Naive thymus-derived CD4-positive, alpha-beta T cell (primary cell): ENCODE measurements around the gene IKZF5. TPM values are rescaled to one million over a fixed set of nuclear protein-coding genes. Genes with fewer than 3 reads are reported as not detected.

ENCODE experiments used
- polyA plus RNA-seq, 2 donors: library from polyadenylated mRNA; unstranded; fragments of 300-500 nt; fragmentation: Illumina TruSeq; gene quantifications; one replicate each; pipeline ENCODE4 v1.2.3, GENCODE V29; 2021
- total RNA-seq, 6 experiments: library from RNA in 5 of 6; stranded (reverse) in 5 of 6; gene quantifications; 1 replicate in 5 of 6; 2 replicates in 1 of 6; pipeline ENCODE4 v1.2.3 and lab custom pipeline; 2021 to 2026

IKZF5 gene
- total and polyA plus RNA-seq, 7 experiments from 2014 or later: 15.8 to 57.7 (median 33.4) TPM

Other genes with a start within 250 kb of the IKZF5 start
- gene CUZD1, start 162.9 kb downstream of the IKZF5 start, total RNA-seq: 1 to 10 TPM in 3 of 5 experiments, under 1 TPM in 2; 0.34 to 5.2 (median 2.9) TPM
- 1 to 10 TPM; 1.5 to 3.8 TPM for gene CUZD1, start 162.9 kb downstream of the IKZF5 start, polyA plus RNA-seq
- gene FAM24B, start 129.2 kb downstream of the IKZF5 start, total RNA-seq: 10 to 100 TPM in 4 of 5 experiments, 1 to 10 TPM in 1; 9.9 to 13.5 (median 11.4) TPM
- 1 to 10 TPM; 5.0 to 9.6 TPM for gene FAM24B, start 129.2 kb downstream of the IKZF5 start, polyA plus RNA-seq
- not detected for gene FAM24A, start 98.2 kb downstream of the IKZF5 start, total RNA-seq
- not detected for gene FAM24A, start 98.2 kb downstream of the IKZF5 start, polyA plus RNA-seq
- gene C10orf88, start 54.6 kb downstream of the IKZF5 start, total RNA-seq: 10 to 100 TPM in 3 of 5 experiments, 1 to 10 TPM in 2; 5.2 to 16.8 (median 12.5) TPM
- gene C10orf88, start 54.6 kb downstream of the IKZF5 start, polyA plus RNA-seq: 1 to 10 TPM; 6.9 to 8.5 TPM
- 10 to 100 TPM in 1 of 5 experiments, 1 to 10 TPM in 4; 4.3 to 13.2 (median 5.9) TPM for gene PSTK, start 28.4 kb downstream of the IKZF5 start, total RNA-seq
- 1 to 10 TPM; 8.9 to 9.3 TPM for gene PSTK, start 28.4 kb downstream of the IKZF5 start, polyA plus RNA-seq
- gene ACADSB, start 211 bp upstream of the IKZF5 start, total RNA-seq: 10 to 100 TPM; 23.7 to 47.0 (median 27.3) TPM
- gene ACADSB, start 211 bp upstream of the IKZF5 start, polyA plus RNA-seq: 10 to 100 TPM; 25.0 to 35.3 TPM
- gene HMX3, start 127.2 kb upstream of the IKZF5 start, total RNA-seq: not detected
- gene HMX3, start 127.2 kb upstream of the IKZF5 start, polyA plus RNA-seq: not detected
- not detected for gene HMX2, start 139.3 kb upstream of the IKZF5 start, total RNA-seq
- gene HMX2, start 139.3 kb upstream of the IKZF5 start, polyA plus RNA-seq: under 1 TPM; 0.14 to 0.24 TPM
- gene BUB3, start 145.6 kb upstream of the IKZF5 start, total RNA-seq: 100 to 1,000 TPM in 3 of 5 experiments, 10 to 100 TPM in 2; 91.4 to 195 (median 171) TPM
- 100 to 1,000 TPM; 230 to 255 TPM for gene BUB3, start 145.6 kb upstream of the IKZF5 start, polyA plus RNA-seq